ENCODE results near the gene POPDC2. TPM values are rescaled to one million over a fixed set of nuclear protein-coding genes. Genes with fewer than 3 reads are reported as not detected.

The POPDC2 gene
- total RNA-seq, 1 donor from 2014 or later: not detected

DNA sequence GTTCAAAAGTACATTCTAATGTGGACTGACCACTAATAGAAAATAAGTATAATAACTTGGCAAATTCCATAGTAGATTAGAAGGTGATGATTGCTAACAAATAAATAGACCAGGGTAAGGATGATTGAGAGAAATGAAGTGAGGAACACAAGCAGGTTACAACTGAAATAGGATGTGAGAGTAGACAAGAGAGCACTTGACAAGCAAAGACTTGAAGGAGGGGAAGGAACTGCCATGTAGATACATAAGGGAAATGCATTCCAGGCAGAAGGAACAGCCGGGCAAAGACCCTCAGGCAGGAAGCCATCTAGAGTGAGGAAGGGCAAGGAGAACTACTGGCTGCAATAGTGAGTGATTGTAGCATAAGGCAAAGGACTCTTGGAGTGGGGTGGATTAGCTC, 57.7 kb downstream of the POPDC2 start:
- TF ChIP-seq, protein P1, sequence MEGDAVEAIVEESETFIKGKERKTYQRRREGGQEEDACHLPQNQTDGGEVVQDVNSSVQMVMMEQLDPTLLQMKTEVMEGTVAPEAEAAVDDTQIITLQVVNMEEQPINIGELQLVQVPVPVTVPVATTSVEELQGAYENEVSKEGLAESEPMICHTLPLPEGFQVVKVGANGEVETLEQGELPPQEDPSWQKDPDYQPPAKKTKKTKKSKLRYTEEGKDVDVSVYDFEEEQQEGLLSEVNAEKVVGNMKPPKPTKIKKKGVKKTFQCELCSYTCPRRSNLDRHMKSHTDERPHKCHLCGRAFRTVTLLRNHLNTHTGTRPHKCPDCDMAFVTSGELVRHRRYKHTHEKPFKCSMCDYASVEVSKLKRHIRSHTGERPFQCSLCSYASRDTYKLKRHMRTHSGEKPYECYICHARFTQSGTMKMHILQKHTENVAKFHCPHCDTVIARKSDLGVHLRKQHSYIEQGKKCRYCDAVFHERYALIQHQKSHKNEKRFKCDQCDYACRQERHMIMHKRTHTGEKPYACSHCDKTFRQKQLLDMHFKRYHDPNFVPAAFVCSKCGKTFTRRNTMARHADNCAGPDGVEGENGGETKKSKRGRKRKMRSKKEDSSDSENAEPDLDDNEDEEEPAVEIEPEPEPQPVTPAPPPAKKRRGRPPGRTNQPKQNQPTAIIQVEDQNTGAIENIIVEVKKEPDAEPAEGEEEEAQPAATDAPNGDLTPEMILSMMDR (IDR thresholded peaks at IDR 0.05; ENCODE audit: insufficient read depth, low read length, severe bottlenecking): no peak
- Histone ChIP-seq H3K36me3 (ENCODE audit: control insufficient read depth, insufficient read depth, low read length) (no peaks in the 10 kb centered on the region), H3K27me3 (ENCODE audit: control insufficient read depth, insufficient read depth, low read length) (no peaks in the 10 kb centered on the region), H3K4me3 (ENCODE audit: low read depth, low read length) (no peak overlapping the region)
- DNase-seq (ENCODE audit: low read depth): no peak
- FAIRE-seq: no peak

DNA sequence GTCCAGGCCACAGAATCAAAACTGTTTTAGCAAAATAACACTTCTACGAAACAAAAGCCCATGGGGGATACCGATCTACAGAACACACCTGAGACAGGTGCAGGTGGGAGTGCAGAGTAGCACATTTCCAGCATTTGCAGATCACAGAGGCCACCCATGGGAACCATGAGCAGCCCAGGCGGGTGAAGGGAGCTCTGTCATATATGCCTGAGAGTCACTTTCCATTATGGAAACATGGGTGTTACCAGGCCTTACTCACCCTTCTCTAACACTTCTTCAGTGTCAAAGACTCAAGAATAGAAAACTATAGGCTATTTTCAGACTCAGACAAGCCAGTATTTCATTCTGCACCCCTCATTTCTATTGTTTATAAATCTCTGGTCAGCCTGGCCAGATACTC, 59.2 kb downstream of the POPDC2 start:
- no peak for FAIRE-seq
- Histone ChIP-seq H3K27me3 (ENCODE audit: control insufficient read depth, insufficient read depth, low read length) (no peaks in the 10 kb centered on the region), H3K4me3 (ENCODE audit: low read depth, low read length) (no peak overlapping the region), H3K36me3 (ENCODE audit: control insufficient read depth, insufficient read depth, low read length) (no peaks in the 10 kb centered on the region)
- TF ChIP-seq, protein P1 (IDR thresholded peaks at IDR 0.05; ENCODE audit: insufficient read depth, low read length, severe bottlenecking): no peak
- no peak for DNase-seq (ENCODE audit: low read depth)

DNA sequence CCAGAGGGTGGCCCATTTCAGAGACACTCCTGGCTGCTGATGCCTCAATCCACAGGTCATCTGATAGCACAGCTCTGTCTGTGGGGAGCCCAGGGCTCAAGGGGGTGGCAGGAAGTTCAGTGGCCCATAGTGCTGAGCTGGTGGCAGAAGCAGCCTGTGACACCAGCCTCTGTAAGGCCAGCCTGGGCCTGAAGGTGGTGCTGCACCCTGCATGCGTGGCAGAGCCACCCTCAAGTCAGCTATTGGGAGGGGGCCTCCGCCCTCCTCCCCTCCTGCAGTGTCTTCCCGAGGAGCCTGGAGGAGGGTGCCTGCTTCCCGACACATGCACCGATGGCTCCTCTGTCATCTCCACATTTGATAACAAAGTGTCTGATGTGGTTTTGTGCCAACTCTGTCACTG, 59.7 kb downstream of the POPDC2 start:
- H3K36me3 ChIP-seq (ENCODE audit: control insufficient read depth, insufficient read depth, low read length): no peaks in the 10 kb centered on the region
- TF ChIP-seq, protein P1 (IDR thresholded peaks at IDR 0.05; ENCODE audit: insufficient read depth, low read length, severe bottlenecking): peak; percentile 52
- no peak overlapping the region for H3K4me3 ChIP-seq (ENCODE audit: low read depth, low read length)
- no peaks in the 10 kb centered on the region for H3K27me3 ChIP-seq (ENCODE audit: control insufficient read depth, insufficient read depth, low read length)
- DNase-seq (ENCODE audit: low read depth) (no peak), FAIRE-seq (no peak)

DNA sequence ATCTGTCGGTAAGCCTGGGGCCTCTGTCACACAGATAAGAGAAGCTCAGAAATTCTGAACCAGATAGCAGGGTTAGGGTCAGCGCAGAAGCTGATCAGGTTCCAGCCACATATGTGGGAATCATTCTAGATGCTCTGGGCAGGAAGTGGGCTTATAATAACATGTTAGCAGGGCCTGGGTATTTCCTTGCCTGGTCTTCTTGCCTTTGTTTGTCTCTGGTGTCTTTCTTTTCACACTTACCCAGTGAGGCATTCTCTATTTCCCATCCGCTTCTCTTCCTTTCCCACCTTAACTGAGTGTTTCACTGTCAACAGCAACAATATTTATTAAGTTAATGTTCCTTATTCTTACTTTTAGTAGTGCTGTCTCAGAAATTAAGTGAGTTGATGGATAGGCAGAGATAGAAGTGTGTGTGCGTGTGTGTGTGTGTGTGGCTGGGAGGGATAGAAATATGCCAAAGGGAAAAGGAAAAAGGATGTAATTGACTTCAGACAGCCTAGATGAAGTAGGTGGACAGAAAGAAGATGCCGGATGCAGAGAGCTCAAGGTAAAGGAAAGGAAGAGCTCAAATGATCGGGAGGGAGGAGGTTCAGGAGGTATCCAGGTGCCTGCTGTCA, 60.7 kb downstream of the POPDC2 start:
- no peaks in the 10 kb centered on the region for H3K27me3 ChIP-seq (ENCODE audit: control insufficient read depth, insufficient read depth, low read length)
- FAIRE-seq (no peak), DNase-seq (ENCODE audit: low read depth) (no peak)
- H3K36me3 ChIP-seq (ENCODE audit: control insufficient read depth, insufficient read depth, low read length): no peaks in the 10 kb centered on the region
- H3K4me3 ChIP-seq (ENCODE audit: low read depth, low read length): no peak overlapping the region
- TF ChIP-seq, protein P1 (IDR thresholded peaks at IDR 0.05; ENCODE audit: insufficient read depth, low read length, severe bottlenecking): no peak

DNA sequence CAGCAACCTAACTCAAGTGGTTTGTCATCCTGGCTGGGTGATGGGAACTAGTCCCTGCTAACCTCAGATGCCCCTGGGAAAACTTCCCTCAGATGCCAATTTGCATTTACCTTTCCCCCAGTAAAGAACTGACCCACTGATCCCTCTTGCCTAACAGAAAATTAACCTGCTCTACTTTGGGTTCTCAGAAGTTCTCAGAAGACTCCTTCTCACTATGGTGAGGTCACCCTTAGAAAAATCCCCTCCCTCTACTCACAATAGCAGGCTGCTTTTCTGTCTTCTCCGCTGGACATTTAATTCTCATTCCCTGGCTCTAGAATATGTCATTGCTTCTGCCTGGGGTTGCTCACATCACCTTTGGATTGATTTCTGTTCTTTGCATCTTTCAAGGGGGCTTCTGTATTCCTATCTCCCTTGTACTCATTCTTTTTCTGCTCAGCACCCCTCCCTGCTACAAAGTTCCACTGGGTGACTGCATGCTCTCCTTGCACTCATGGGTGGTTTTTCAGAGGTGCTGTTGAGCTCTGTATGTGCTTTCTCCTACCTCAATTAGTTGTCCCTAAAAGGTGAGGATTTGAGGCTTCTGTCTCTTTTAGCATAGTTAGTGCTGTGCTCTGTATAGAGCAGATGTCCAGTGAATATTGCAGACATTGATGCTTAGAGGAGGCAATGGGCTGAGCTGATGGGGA, 61.8 kb downstream of the POPDC2 start:
- TF ChIP-seq, protein P1 (IDR thresholded peaks at IDR 0.05; ENCODE audit: insufficient read depth, low read length, severe bottlenecking): no peak
- Histone ChIP-seq H3K4me3 (ENCODE audit: low read depth, low read length) (no peak overlapping the region), H3K36me3 (ENCODE audit: control insufficient read depth, insufficient read depth, low read length) (no peaks in the 10 kb centered on the region), H3K27me3 (ENCODE audit: control insufficient read depth, insufficient read depth, low read length) (no peaks in the 10 kb centered on the region)
- no peak for DNase-seq (ENCODE audit: low read depth)
- FAIRE-seq: no peak

Measured in bronchial epithelial cell (primary cell).